SW 1271 (cell line): ENCODE data around the gene SOX30.

Experiments used
- DNase-seq, 2 experiments: peaks; one replicate each; lab custom pipeline; 2025; lab: John Stamatoyannopoulos, UW

SOX30 gene

GRCh38 chr5:157607371-157608161, 44.7 kb downstream of the SOX30 start:
- DNase-seq: peak in 1 of 2 experiments; percentile 54

- no peak for DNase-seq
These were observed 46.2 kb downstream of the SOX30 start for GRCh38 chr5:157606046-157606445.

- DNase-seq: peak; percentile 81 to 96
These were observed 48.7 kb downstream of the SOX30 start for GRCh38 chr5:157603333-157604190.

GRCh38 chr5:157602505-157602904, 49.7 kb downstream of the SOX30 start:
- no peak for DNase-seq

GRCh38 chr5:157600252-157600651, 52.0 kb downstream of the SOX30 start:
- no peak for DNase-seq

- no peak for DNase-seq
These were observed 52.7 kb downstream of the SOX30 start for GRCh38 chr5:157599565-157599964.

- no peak for DNase-seq
These were observed 53.8 kb downstream of the SOX30 start for GRCh38 chr5:157598350-157598936.

GRCh38 chr5:157597277-157597676, 55.0 kb downstream of the SOX30 start:
- no peak for DNase-seq

- no peak for DNase-seq
These were observed 55.8 kb downstream of the SOX30 start for GRCh38 chr5:157596487-157596886.

- DNase-seq: no peak
These were observed 57.4 kb downstream of the SOX30 start for GRCh38 chr5:157594675-157595459.

GRCh38 chr5:157594257-157594656, 58.0 kb downstream of the SOX30 start:
- no peak for DNase-seq

- DNase-seq: no peak
These were observed 59.0 kb downstream of the SOX30 start for GRCh38 chr5:157593052-157593757.

GRCh38 chr5:157592594-157592993, 59.6 kb downstream of the SOX30 start:
- no peak for DNase-seq

- no peak for DNase-seq
These were observed 61.8 kb downstream of the SOX30 start for GRCh38 chr5:157590478-157590877.

- DNase-seq: no peak
These were observed 67.6 kb downstream of the SOX30 start for GRCh38 chr5:157584628-157585027.

- no peak for DNase-seq
These were observed 69.3 kb downstream of the SOX30 start for GRCh38 chr5:157582731-157583620.

- no peak for DNase-seq
These were observed 70.3 kb downstream of the SOX30 start for GRCh38 chr5:157581901-157582300.

GRCh38 chr5:157578079-157578780, 74.0 kb downstream of the SOX30 start:
- DNase-seq: no peak

GRCh38 chr5:157576678-157577077, 75.6 kb downstream of the SOX30 start:
- DNase-seq: no peak
